Activated naive CD4-positive, alpha-beta T cell treated with anti-CD3 and anti-CD28 coated beads, Interleukin-2, amount 50 U/mL, for 24 hours (primary cell): ENCODE results near the gene ROS1.
A peak's percentile ranks its signal among the peaks of the same experiment; 100 is the strongest.
"Not testable (repeated sequence)": the region's sequence is repeated elsewhere in the genome, so short reads cannot be mapped to it uniquely, and the experiment has no call there.

Experiments
- H3K27ac Mint-ChIP-seq: one replicate; pipeline ENCODE4 v1.8.0; 2021; ENCODE audit warnings: mild to moderate bottlenecking, mixed read lengths
- H3K27me3 Mint-ChIP-seq: one replicate; pipeline ENCODE4 v1.8.0; 2021; ENCODE audit warnings: mixed read lengths
- H3K36me3 Mint-ChIP-seq: one replicate; pipeline ENCODE4 v1.8.0; 2021; ENCODE audit warnings: mixed read lengths
- H3K4me1 Mint-ChIP-seq: one replicate; pipeline ENCODE4 v1.8.0; 2021; ENCODE audit warnings: mixed read lengths
- H3K4me3 Mint-ChIP-seq: one replicate; pipeline ENCODE4 v1.8.0; 2021; ENCODE audit warnings: mild to moderate bottlenecking, mixed read lengths
- H3K9me3 Mint-ChIP-seq: one replicate; pipeline ENCODE4 v1.8.0; 2021; ENCODE audit warnings: mixed read lengths

Gene ROS1

DNA sequence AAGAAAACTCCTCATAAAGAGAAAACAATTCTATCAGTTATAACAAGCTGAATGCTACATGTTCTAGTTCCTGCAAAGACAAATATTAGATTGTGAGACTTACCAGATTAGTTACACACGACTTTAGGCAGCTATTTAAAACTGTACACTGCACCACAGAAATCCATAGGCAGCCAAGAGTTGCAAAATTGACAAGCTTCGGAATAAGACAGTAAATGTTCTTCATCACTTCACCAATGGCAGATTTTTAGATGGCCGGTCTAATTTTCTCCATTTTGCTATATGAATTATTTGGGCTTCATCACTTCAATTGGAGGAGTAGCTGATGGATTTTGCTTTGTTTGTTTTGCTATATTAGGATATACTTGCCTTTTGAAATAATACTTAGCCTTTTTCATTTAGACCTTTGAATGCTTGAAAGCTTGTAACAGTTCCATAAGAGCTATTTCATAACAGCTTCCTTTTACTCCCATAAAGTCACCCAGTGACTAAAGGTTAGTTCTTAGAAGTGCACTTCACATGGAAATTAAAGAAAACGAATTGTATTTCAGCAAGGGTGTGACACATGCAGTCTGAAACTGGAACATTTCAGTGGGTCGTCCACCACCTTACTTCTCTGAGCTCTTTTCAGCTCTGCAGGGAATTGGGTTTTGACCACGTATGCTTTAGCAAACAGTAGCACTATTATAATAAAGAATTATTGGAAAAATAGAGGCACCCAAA lies at the start of gene ROS1:
Gene ROS1 (minus strand): TSS at position 512 of the 723 bp plus-strand sequence. CDS start 286 bp downstream, at position 226.
- H3K4me1 Mint-ChIP-seq: no peaks in the 10 kb centered on the region
- H3K27me3 Mint-ChIP-seq: peaks cover 18% of the 10 kb centered on the region

GRCh38 chr6:117473401-117473800 lies 47.7 kb upstream of the ROS1 start:
- Mint-ChIP-seq H3K27ac (no peak overlapping the region), H3K36me3 (no peaks in the 10 kb centered on the region), H3K27me3 (peaks cover 15% of the 10 kb centered on the region), H3K4me3 (no peak overlapping the region), H3K9me3 (no peaks in the 10 kb centered on the region), H3K4me1 (peaks cover 4% of the 10 kb centered on the region)

More for the DNA sequence above, at the start of gene ROS1:
- Mint-ChIP-seq H3K4me3 (no peak within 1 kb of the TSS), H3K36me3 (no peaks in the 10 kb centered on the region), H3K27ac (no peak within 1 kb of the TSS), H3K9me3 (no peaks in the 10 kb centered on the region)

DNA sequence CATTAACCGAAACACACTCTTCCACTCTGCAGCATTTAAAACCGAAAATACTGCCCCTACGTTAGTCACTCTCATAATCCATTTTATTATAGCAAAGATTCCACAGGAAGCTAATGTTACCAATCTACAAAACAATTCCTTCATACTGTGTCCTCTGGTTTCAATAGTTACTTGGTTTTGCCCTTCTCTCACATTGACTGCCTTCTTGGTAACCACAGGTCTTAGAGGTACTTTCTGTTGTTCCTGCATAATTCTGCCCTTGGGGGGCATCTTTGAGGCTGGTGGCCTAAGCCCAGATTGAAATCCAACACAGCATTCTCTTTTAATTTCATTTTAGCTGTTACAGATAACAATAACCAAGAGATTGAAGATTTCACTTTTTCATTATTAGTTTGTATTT lies 46.9 kb upstream of the ROS1 start:
- Mint-ChIP-seq H3K9me3 (no peaks in the 10 kb centered on the region), H3K4me3 (no peak overlapping the region), H3K36me3 (no peaks in the 10 kb centered on the region), H3K4me1 (peaks cover 4% of the 10 kb centered on the region), H3K27me3 (peaks cover 16% of the 10 kb centered on the region), H3K27ac (no peak overlapping the region)

GRCh38 chr6:117469791-117470190 lies 44.0 kb upstream of the ROS1 start:
- Mint-ChIP-seq H3K4me3 (no peak overlapping the region), H3K27ac (no peak overlapping the region), H3K9me3 (no peaks in the 10 kb centered on the region), H3K27me3 (peaks cover 17% of the 10 kb centered on the region), H3K4me1 (peaks cover 4% of the 10 kb centered on the region), H3K36me3 (no peaks in the 10 kb centered on the region)

GRCh38 chr6:117469356-117469755 lies 43.6 kb upstream of the ROS1 start:
- H3K4me1 Mint-ChIP-seq: peaks cover 7% of the 10 kb centered on the region
- H3K4me3 Mint-ChIP-seq: no peak overlapping the region
- H3K27ac Mint-ChIP-seq: no peak overlapping the region
- H3K27me3 Mint-ChIP-seq: peaks cover 17% of the 10 kb centered on the region
- H3K36me3 Mint-ChIP-seq: no peaks in the 10 kb centered on the region
- H3K9me3 Mint-ChIP-seq: no peaks in the 10 kb centered on the region

DNA sequence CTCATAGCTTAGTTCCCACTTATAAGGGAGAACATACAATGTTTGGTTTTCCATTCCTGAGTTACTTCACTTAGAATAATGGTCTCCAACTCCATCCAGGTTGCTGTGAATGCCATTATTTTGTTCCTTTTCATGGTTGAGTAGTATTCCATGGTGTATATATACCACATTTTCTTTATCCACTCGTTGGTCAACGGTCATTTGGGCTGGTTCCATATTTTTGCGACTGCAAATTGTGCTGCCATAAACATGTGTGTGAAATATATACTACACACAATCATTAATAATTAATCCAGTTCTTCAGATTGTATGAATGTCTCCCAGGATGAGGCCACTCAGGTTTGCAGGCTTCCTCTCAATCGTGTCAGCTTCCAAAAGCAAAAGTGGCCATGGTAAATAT lies 42.8 kb upstream of the ROS1 start:
- Mint-ChIP-seq H3K4me1 (peaks cover 13% of the 10 kb centered on the region), H3K27me3 (peaks cover 10% of the 10 kb centered on the region)
- H3K36me3 Mint-ChIP-seq, H3K4me3 Mint-ChIP-seq, H3K27ac Mint-ChIP-seq, H3K9me3 Mint-ChIP-seq: not testable (repeated sequence)

GRCh38 chr6:117467876-117468275 lies 42.1 kb upstream of the ROS1 start:
- no peak overlapping the region for H3K27ac Mint-ChIP-seq
- peaks cover 10% of the 10 kb centered on the region for H3K27me3 Mint-ChIP-seq

GRCh38 chr6:117465691-117466090 lies 39.9 kb upstream of the ROS1 start:
- H3K9me3 Mint-ChIP-seq: no peaks in the 10 kb centered on the region
- peaks cover 13% of the 10 kb centered on the region for H3K4me1 Mint-ChIP-seq
- no peak overlapping the region for H3K4me3 Mint-ChIP-seq
- peaks cover 5% of the 10 kb centered on the region for H3K27me3 Mint-ChIP-seq
- no peak overlapping the region for H3K27ac Mint-ChIP-seq
- H3K36me3 Mint-ChIP-seq: no peaks in the 10 kb centered on the region

More at GRCh38 chr6:117467876-117468275, 42.1 kb upstream of the ROS1 start:
- no peak overlapping the region for H3K4me3 Mint-ChIP-seq
- H3K4me1 Mint-ChIP-seq: peaks cover 13% of the 10 kb centered on the region
- H3K9me3 Mint-ChIP-seq: no peaks in the 10 kb centered on the region
- no peaks in the 10 kb centered on the region for H3K36me3 Mint-ChIP-seq

DNA sequence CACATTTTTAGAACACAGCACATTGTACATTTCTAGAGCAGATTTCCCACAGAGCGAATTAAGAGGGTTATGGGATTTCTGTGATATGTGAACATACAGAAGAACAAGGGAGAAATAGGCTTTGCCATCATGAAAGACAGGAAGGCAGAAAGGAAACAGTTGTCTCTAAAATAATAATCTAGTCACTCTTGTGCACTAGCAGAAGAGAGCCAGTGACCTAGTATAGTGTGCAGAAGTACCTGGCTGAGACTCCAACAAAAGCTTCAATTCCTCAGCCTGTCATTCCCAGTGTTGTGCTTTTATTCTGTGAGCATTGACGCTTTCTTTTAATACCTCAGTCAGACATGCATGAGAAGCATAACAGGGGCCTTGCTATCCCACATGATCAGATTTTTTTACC lies 39.0 kb upstream of the ROS1 start:
- Mint-ChIP-seq H3K27me3 (peaks cover 5% of the 10 kb centered on the region), H3K4me3 (no peak overlapping the region), H3K9me3 (no peaks in the 10 kb centered on the region), H3K36me3 (no peaks in the 10 kb centered on the region), H3K4me1 (peaks cover 13% of the 10 kb centered on the region), H3K27ac (no peak overlapping the region)

- peaks cover 9% of the 10 kb centered on the region for H3K4me1 Mint-ChIP-seq
- no peak overlapping the region for H3K4me3 Mint-ChIP-seq
- peak overlapping the region; percentile 43 for H3K27ac Mint-ChIP-seq
- peaks cover 5% of the 10 kb centered on the region for H3K27me3 Mint-ChIP-seq
- no peaks in the 10 kb centered on the region for H3K9me3 Mint-ChIP-seq
- H3K36me3 Mint-ChIP-seq: no peaks in the 10 kb centered on the region
These were observed 38.3 kb upstream of the ROS1 start for GRCh38 chr6:117463762-117464665.

- Mint-ChIP-seq H3K36me3 (no peaks in the 10 kb centered on the region), H3K9me3 (no peaks in the 10 kb centered on the region), H3K4me3 (no peak overlapping the region)
These were observed 33.6 kb upstream of the ROS1 start for GRCh38 chr6:117459204-117459944.

GRCh38 chr6:117456998-117457397 lies 31.3 kb upstream of the ROS1 start:
- Mint-ChIP-seq H3K4me1 (no peaks in the 10 kb centered on the region), H3K36me3 (no peaks in the 10 kb centered on the region), H3K4me3 (no peak overlapping the region), H3K27ac (no peak overlapping the region), H3K9me3 (no peaks in the 10 kb centered on the region), H3K27me3 (peaks cover 3% of the 10 kb centered on the region)

More at GRCh38 chr6:117459204-117459944, 33.6 kb upstream of the ROS1 start:
- Mint-ChIP-seq H3K27ac (no peak overlapping the region), H3K4me1 (peaks cover 6% of the 10 kb centered on the region), H3K27me3 (peaks cover 4% of the 10 kb centered on the region)

- no peaks in the 10 kb centered on the region for H3K36me3 Mint-ChIP-seq
- peaks cover 3% of the 10 kb centered on the region for H3K27me3 Mint-ChIP-seq
- no peak overlapping the region for H3K27ac Mint-ChIP-seq
- no peak overlapping the region for H3K4me3 Mint-ChIP-seq
- H3K9me3 Mint-ChIP-seq: no peaks in the 10 kb centered on the region
- no peaks in the 10 kb centered on the region for H3K4me1 Mint-ChIP-seq
These were observed 30.5 kb upstream of the ROS1 start for GRCh38 chr6:117456250-117456649.

DNA sequence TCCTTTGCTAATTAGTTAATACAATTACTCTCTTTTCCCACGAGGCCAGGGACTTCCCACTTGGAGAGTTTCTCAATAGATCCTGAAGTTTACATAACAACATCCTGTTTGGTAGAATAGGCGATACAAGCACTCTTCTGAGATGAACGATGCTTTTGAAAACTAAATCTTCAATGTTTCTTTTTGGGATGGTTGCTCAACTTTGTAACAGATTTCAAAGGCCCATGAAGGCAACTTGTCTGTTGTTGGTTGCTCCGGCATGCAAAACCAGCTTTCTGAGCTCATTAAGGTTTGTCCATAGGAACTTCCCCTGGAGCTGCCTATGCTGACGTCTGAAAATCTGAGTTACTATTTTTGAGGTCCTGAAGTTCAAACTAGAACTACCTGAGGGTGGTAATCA lies 25.9 kb upstream of the ROS1 start:
- Mint-ChIP-seq H3K36me3 (no peaks in the 10 kb centered on the region), H3K27ac (no peak overlapping the region), H3K27me3 (peaks cover 11% of the 10 kb centered on the region), H3K4me3 (no peak overlapping the region), H3K4me1 (no peaks in the 10 kb centered on the region), H3K9me3 (no peaks in the 10 kb centered on the region)

- Mint-ChIP-seq H3K36me3 (no peaks in the 10 kb centered on the region), H3K27ac (no peak overlapping the region), H3K27me3 (peaks cover 18% of the 10 kb centered on the region), H3K9me3 (no peaks in the 10 kb centered on the region), H3K4me1 (no peaks in the 10 kb centered on the region), H3K4me3 (no peak overlapping the region)
These were observed 24.1 kb upstream of the ROS1 start for GRCh38 chr6:117449549-117450439.
